ENCODE results near the gene SERINC2. TPM values are rescaled to one million over a fixed set of nuclear protein-coding genes. Genes with fewer than 3 reads are reported as not detected.
"Not testable (repeated sequence)": the region's sequence is repeated elsewhere in the genome, so short reads cannot be mapped to it uniquely, and the experiment has no call there.

The SERINC2 gene
- total RNA-seq, 1 donor from 2014 or later, result 17.4 TPM

DNA sequence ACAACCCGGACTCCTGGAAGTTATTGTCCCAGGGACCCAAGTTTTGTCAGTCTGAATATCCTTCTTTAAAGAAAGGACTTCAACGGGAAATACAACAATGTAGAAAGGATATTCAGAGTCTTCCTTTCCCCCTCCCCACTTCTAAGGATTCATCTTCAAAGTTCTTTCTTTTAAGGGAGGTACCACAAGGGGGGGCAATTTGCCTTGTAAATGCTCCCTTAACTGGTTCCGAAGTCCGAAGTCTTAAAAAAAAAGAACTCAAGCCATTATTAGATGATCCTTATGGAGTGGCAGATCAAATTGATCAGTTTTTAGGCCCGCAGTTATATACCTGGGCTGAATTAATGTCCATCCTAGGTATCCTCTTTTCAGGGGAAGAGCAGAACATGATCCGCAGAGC lies 47.0 kb downstream of the SERINC2 start:
- H3K36me3 ChIP-seq, result no peaks in the 10 kb centered on the region
- H3K4me3 ChIP-seq, result no peak overlapping the region
- no peak for TF ChIP-seq POLR2A (IDR thresholded peaks at IDR 0.05)
- TF ChIP-seq, protein P1, sequence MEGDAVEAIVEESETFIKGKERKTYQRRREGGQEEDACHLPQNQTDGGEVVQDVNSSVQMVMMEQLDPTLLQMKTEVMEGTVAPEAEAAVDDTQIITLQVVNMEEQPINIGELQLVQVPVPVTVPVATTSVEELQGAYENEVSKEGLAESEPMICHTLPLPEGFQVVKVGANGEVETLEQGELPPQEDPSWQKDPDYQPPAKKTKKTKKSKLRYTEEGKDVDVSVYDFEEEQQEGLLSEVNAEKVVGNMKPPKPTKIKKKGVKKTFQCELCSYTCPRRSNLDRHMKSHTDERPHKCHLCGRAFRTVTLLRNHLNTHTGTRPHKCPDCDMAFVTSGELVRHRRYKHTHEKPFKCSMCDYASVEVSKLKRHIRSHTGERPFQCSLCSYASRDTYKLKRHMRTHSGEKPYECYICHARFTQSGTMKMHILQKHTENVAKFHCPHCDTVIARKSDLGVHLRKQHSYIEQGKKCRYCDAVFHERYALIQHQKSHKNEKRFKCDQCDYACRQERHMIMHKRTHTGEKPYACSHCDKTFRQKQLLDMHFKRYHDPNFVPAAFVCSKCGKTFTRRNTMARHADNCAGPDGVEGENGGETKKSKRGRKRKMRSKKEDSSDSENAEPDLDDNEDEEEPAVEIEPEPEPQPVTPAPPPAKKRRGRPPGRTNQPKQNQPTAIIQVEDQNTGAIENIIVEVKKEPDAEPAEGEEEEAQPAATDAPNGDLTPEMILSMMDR (IDR thresholded peaks at IDR 0.05), result no peak
- no peak for TF ChIP-seq POLR2AphosphoS5 (IDR thresholded peaks at IDR 0.05; ENCODE audit: insufficient read depth in 1 of 2, low read depth in 1 of 2)
- no peaks in the 10 kb centered on the region for H3K27me3 ChIP-seq
- intact Hi-C loops (cut with DNase I), result no loop called here
- H3K27ac ChIP-seq, result no peak overlapping the region
- no peaks in the 10 kb centered on the region for H3K4me1 ChIP-seq
- peaks cover 7% of the 10 kb centered on the region for H3K9me3 ChIP-seq
- no peak for DNase-seq (ENCODE audit: extremely low spot score in 2 of 2)

DNA sequence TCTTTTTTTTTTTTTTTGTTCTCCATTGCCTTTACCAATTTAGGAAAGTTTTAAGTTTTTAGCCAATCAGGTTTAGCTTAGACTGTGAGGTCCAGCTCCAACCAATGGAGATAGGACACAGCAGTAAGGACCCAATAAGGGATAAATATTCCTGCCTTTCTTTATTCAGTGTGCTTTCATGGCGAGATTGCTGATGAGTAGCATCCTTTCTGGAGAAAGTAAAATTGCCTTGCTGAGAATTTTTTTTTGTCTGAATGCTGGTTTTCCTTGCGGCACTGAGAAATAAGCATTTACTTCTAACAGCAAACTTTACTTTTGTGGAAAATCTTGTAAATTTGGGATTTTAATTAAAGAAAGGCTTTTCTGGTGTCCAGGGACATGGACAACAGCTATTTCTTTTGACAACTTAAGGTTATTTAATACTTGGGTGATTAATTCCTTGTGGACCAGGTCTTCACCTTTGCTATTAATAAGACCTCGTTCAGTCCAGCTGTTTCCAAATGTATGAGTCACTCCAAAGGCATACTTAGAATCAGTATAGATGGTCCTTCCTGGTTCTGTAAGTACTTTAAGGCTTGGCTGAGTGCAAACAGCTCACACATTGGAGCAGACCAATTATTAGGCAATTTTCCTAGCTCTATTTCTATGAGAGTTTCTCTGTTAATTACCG lies 54.1 kb downstream of the SERINC2 start:
- Histone ChIP-seq H3K27ac (no peak overlapping the region), H3K27me3 (no peaks in the 10 kb centered on the region), H3K4me1 (no peaks in the 10 kb centered on the region), H3K36me3 (no peaks in the 10 kb centered on the region), H3K4me3 (no peak overlapping the region), H3K9me3 (peaks cover 4% of the 10 kb centered on the region)
- no peak for DNase-seq (ENCODE audit: extremely low spot score in 2 of 2)
- intact Hi-C loops (cut with DNase I), result no loop called here
- TF ChIP-seq POLR2A (IDR thresholded peaks at IDR 0.05) (no peak), POLR2AphosphoS5 (IDR thresholded peaks at IDR 0.05; ENCODE audit: insufficient read depth in 1 of 2, low read depth in 1 of 2) (no peak)
- TF ChIP-seq, protein P1 (IDR thresholded peaks at IDR 0.05), result no peak

DNA sequence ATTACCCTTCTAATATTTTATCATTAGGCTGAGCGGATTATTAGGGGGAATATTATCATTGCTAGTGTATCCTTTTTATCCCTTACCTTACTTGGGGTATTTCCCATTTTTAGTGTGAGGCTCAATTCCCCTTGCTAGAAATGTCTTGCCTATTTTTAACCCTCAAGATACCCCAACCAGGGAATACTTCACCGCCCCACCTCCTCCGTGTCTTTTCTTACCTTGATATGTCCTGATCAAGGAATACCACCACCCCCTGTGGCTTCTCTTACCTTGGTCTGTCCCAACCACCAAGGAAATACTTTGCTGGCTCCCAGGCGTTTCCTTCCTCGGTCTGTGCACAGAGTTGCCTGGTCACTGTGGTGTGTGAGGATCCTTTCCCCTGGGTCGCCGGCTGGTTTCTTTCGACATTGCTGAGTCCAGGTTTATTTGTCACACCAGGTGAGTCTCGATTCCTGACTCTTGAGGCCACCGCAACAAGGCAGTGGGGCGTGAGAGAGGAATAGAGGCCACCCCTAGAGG lies 57.8 kb downstream of the SERINC2 start:
- intact Hi-C loops (cut with DNase I), result no loop called here
- H3K27ac ChIP-seq, result no peak overlapping the region
- no peak for DNase-seq (ENCODE audit: extremely low spot score in 2 of 2)

DNA sequence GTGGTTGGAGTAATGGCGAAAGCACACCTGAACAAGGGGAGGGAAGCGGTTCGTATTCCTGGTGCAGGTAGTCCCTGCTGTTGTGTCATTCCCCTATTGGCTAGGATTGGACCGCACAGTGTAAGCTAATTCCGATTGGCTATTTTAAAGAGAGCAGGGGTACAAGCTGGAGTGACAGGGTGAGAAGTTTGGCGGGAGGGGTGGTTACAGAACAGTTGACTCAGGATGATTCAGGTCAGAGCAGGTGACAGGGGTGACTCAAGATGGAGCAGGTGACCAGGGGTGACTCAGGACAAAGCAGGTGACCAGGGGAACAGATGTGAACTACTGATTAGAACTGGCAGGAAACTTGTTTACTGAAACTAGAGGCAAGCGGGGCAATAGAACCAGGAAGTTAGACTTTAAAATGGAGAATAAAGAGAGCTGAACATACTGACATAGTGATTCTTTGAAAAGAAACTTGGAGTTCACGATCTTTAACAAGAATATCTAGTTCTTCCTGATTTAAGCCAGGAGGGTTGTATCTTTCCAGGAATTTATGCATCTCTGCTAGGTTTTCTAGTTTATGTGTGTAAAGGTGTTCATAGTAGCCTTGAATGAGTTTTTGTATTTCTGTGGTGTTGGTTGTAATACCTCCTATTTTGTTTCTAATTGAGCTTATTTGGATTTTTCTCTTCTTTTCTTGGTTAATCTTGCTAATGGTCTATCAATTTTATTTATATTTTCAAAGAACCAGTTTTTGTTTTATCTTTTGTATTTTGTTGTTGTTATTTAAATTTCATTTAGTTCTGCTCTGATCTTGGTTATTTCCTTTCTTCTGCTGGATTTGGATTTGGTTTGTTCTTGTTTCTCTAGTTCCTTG lies 58.7 kb downstream of the SERINC2 start:
- H3K27me3 ChIP-seq; H3K4me1 ChIP-seq; DNase-seq (ENCODE audit: extremely low spot score in 2 of 2); H3K27ac ChIP-seq; H3K4me3 ChIP-seq; H3K36me3 ChIP-seq; intact Hi-C loops (cut with DNase I); H3K9me3 ChIP-seq: not testable (repeated sequence)
- peak in 1 of 2 donors; percentile 52 for TF ChIP-seq POLR2AphosphoS5 (IDR thresholded peaks at IDR 0.05; ENCODE audit: insufficient read depth in 1 of 2, low read depth in 1 of 2)

More for the DNA sequence above, 57.8 kb downstream of the SERINC2 start:
- TF ChIP-seq, protein P1 (IDR thresholded peaks at IDR 0.05), result no peak
- TF ChIP-seq POLR2AphosphoS5 (IDR thresholded peaks at IDR 0.05; ENCODE audit: insufficient read depth in 1 of 2, low read depth in 1 of 2), result no peak
- no peak for TF ChIP-seq POLR2A (IDR thresholded peaks at IDR 0.05)
- Histone ChIP-seq H3K27me3 (no peaks in the 10 kb centered on the region), H3K4me3 (no peak overlapping the region), H3K36me3 (no peaks in the 10 kb centered on the region), H3K9me3 (peaks cover 4% of the 10 kb centered on the region), H3K4me1 (no peaks in the 10 kb centered on the region)

DNA sequence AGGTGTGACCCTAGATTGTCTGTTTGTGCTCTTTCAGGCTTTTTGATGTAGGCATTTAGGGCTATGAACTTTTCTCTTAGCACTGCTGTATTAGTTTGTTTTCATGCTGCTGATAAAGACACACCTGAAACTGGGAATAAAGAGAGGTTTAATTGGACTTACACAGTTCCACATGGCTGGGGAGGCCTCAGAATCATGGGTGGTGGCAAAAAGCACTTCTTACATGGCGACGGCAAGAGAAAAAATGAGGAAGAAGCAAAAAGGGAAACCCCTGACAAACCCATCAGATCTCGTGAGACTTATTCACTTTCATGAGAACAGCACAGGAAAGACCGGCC lies 59.3 kb downstream of the SERINC2 start:
- intact Hi-C loops (cut with DNase I); DNase-seq (ENCODE audit: extremely low spot score in 2 of 2); H3K9me3 ChIP-seq; H3K36me3 ChIP-seq; H3K27ac ChIP-seq; H3K4me1 ChIP-seq; H3K27me3 ChIP-seq; H3K4me3 ChIP-seq: not testable (repeated sequence)

DNA sequence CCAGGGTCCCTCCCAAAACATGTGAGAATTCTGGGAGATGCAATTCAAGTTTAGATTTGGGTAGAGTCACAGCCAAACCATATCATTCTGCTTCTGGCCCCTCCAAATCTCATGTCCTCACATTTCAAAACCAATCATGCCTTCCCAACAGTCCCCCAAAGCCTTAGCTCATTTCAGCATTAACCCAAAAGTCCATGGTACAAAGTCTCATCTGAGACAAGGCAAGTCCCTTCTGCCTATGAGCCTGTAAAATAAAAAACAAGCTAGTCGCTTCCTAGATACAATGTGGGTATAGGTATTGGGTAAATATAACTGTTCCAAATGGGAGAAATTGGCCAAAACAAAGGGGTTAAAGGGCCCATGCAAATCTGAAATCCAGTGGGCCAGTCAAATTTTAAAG lies 59.7 kb downstream of the SERINC2 start:
- H3K4me3 ChIP-seq; H3K27ac ChIP-seq; H3K9me3 ChIP-seq; DNase-seq (ENCODE audit: extremely low spot score in 2 of 2); H3K27me3 ChIP-seq; H3K4me1 ChIP-seq; H3K36me3 ChIP-seq; intact Hi-C loops (cut with DNase I): not testable (repeated sequence)

DNA sequence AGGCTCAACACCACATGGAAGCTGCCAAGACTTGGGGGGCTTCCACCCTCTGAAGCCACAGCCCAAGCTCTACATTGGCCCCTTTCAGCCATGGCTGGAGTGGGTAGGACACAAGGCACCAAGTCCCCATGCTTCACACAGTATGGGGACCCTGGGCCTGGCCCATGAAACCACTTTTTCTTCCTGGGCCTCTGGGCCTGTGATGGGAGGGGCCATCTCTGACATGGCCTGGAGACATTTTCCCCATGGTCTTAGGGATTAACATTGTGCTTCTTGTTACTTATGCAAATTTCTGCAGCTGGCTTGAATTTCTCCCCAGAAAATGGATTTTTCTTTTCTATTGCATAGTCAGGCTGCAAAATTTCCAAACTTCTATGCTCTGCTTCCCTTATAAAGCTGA lies 60.5 kb downstream of the SERINC2 start:
- H3K27ac ChIP-seq; DNase-seq (ENCODE audit: extremely low spot score in 2 of 2); H3K27me3 ChIP-seq; H3K9me3 ChIP-seq; H3K4me1 ChIP-seq; H3K4me3 ChIP-seq; H3K36me3 ChIP-seq; intact Hi-C loops (cut with DNase I): not testable (repeated sequence)

DNA sequence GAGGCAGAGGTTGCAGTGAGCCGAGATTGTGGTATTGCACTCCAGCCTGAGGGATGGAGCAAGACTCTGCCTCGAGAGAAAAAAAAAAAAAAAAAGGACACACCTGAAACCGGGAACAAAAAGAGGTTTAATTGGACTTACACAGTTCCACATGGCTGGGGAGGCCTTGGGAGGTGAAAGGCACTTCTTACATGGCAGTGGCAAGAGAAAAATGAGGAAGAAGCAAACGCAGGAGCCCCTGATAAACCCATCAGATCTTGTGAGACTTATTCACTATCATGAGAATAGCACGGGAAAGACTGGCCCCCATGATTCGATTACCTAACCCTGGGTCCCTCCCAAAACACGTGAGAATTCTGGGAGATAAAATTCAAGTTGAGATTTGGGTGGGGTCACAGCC lies 61.6 kb downstream of the SERINC2 start:
- H3K4me3 ChIP-seq; H3K27me3 ChIP-seq; intact Hi-C loops (cut with DNase I); H3K36me3 ChIP-seq; H3K27ac ChIP-seq; H3K9me3 ChIP-seq; DNase-seq (ENCODE audit: extremely low spot score in 2 of 2); H3K4me1 ChIP-seq: not testable (repeated sequence)

Measured in vagina (tissue), 2 donors.